Bone marrow (tissue), 2 donors: ENCODE measurements around the gene NPY1R.

Experiments
- DNase-seq, 2 donors: peaks; one replicate each; lab custom pipeline; 2025; lab: John Stamatoyannopoulos, UW

The NPY1R gene

DNA sequence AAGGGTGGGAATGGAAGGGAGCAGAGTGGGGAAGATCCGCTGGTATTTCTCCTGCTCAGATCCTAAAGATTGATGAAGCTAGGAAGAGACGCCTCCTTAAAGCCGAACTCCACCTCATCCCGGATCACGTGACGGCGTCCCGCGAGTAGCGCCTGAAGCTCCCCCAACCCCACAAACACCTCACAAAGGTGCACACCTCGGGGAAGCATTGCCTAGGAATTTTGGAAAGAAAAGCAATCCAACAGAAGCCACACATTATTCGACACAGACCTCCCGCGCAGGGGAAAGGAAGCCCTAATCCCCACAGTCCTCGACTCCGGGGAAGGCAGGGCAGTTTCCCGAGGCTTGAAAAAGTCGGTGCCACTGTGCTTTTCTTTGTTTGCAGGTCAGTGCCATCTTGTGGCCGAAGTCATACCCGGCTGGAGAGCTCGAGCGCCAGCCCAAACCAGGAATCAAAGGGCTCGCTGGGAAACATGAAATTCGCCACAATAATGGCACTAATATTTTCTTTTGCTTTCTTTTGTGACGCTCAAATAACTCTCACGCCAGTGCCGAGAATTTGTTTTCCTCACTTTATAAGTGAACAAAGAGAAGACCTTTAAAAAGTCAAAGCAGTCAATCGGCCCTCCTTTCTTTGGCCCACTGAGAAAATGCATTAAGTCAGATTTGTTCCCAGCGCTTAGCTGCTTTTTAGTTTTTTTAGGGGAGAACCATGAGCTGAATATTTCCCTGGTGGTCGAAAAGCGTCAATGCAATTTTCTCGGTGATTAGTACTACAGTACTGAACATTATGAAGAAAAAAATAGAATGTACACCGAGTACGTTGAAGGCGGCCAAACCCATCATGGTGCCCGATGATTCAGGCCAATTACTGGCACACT is at the start of gene NPY1R:
TSS of gene NPY1R (minus strand) at position 71 of the 881 bp plus-strand sequence. CDS start 6,042 bp downstream, outside the sequence.
- peak; percentile 4 to 23 for DNase-seq

DNA sequence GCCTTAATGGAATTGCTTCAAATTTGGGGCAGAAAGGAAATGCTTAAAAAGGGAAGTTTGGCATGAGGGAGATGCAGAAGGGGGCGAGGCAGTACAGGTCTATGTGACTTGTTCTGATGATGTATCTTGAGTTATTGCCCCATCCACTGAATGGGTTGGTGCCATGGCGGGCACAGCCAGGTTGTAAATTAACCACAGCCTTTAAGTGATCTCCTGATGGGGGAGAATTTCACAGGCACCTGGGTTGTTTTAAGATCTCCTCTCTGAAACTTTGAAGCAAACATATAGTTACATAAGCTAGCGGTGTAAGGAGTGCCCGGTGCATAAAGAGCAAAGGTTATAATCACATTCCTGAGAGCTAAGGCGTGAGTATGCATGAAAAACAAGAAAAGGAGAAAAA is 48.3 kb upstream of the NPY1R start:
- no peak for DNase-seq

DNA sequence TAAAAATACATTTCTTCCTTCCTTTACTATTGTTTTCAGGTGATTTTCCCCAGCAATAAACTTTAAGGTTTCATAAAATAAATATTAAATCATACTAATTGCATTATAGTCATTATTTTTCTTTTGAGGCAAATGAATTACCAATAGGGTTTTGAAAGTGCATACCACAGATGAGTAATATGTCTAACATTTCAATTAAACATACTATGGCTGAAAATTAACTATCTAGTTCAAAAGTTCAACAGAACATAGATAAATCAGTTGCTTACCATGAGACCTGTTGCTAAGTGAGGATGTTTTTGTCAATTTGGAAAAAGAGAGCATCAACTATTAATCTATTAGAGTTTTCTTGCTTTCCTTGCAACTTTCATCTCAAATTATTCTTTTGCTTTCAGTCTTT is 46.3 kb upstream of the NPY1R start:
- no peak for DNase-seq

DNA sequence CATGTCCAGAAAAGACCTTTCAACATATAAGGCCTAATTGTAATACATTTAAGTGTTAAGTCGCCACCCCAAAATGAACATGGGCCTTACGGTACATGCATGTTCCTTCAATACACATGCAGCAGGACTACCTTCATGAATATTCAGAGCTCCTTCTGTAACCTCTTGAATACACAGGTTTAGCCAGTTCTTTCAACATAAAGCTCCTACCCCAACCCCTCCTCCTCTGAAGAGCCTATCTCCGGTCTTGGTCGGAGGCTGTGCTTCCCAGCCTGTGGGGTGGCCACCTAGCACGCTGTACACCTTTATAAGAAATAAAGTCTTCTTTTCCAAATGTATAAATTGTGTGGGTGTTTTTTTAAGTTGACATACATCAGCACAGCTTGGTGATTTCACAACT is 39.6 kb upstream of the NPY1R start:
- DNase-seq, result no peak

DNA sequence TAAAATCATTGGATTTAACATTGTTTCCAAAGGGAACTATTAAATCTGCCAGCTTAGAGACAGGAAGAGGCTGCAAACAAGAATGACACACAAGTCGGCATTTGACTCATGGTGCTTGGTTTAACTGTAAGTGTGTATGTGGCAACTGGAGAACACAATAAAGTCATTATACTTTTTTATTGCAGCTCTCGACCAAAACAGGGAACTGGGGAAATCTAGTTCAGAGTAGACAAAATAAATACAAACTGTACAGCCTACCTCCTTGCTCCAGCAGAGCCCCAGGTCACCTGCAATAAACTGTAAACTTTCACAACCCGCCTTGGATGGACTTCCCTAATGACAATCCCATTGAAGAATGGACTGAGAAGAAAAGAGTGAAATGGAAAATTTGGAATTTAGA is 35.3 kb upstream of the NPY1R start:
- no peak for DNase-seq

DNA sequence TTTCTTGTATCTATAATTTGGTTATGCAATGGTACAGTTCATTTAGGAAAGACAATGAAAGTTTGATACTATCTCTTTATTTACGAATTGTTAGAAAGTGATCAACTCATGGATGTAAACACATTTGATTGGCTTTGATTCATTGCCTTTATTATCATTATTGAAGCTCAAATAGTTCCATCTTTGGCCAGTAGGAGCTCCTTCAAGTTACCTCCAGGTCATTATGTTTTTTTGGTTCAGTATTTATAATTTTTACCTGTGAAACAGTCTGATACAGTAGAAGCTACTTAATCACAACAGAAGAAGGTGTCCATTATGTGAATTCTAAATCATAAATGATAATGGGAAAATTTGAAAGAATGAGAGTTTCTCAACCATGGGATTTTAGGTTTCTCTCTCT is 23.7 kb upstream of the NPY1R start:
- DNase-seq, result no peak

DNA sequence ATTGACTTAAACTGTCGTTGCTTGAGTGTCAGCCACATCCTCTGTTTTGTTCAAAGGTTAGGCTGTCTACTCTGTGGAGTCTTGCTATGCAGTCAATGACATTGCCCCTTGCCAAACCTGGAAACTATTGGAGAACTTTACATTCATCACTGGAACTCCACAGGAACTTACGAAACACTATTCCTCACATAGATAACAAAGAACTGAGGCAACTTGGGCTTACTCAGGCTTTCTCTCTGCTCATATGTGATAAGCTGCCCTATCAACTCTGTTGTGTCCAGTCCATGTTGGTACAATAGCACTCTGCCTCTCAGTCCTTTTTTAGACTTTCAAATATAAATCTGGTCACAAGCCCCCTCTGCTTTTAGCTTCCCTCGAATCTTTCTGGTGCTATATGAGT is 20.7 kb upstream of the NPY1R start:
- no peak for DNase-seq

DNA sequence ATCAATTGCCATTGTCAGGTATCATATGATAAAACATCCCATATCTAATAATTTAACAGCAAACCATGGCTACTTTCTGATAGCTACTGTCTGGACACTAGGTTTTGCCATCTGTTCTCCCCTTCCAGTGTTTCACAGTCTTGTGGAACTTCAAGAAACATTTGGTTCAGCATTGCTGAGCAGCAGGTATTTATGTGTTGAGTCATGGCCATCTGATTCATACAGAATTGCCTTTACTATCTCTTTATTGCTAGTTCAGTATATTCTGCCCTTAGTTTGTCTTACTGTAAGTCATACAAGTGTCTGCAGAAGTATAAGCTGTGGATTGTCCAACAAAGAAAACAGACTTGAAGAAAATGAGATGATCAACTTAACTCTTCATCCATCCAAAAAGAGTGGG is 18.3 kb upstream of the NPY1R start:
- no peak for DNase-seq

DNA sequence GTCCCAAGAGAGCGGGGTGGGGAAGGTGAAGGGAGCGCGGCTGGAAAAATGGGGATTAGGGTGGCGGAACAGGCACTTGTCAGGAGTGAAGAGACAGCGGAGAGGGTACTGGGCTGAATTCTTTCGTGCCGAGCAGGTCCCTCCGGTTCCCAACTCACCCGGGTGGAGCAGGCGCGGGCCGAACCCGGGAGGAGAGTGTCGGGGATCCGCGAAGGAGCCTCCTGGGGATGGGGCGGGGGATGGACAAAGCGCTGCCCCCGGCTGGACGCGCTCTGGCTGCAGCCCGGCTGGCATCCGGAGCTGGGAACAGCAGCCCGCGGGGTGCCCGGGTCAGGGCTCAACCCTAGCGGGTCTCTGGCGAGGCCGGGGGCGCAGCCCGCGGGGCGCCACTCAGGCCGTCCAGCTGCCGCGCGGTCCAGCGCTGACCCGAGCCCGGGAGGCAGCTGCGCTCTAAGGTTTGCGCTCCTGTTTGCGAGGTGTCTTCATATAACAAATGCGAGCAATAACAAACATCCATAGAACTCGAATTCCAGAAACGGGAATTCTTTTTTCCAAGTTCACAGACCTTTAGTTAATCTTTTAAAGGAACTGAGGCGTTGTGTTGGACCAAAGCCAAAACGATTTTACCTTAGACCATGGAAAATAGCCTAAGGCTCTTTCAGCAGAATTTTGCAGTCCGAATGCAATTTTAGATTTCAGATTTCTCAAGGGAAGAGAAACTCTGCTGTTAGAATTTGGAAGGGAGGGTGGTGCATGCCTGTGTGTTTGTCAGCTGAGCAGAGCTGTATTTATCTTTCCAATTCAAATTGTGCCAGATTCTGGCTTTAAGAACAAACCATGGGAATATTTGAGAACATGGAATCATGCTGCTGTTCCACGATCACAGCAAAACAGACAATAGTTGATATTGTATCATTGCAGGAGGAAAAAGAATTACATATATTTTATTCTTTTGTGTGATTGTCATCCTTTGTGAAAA is 12.0 kb upstream of the NPY1R start:
- no peak for DNase-seq

DNA sequence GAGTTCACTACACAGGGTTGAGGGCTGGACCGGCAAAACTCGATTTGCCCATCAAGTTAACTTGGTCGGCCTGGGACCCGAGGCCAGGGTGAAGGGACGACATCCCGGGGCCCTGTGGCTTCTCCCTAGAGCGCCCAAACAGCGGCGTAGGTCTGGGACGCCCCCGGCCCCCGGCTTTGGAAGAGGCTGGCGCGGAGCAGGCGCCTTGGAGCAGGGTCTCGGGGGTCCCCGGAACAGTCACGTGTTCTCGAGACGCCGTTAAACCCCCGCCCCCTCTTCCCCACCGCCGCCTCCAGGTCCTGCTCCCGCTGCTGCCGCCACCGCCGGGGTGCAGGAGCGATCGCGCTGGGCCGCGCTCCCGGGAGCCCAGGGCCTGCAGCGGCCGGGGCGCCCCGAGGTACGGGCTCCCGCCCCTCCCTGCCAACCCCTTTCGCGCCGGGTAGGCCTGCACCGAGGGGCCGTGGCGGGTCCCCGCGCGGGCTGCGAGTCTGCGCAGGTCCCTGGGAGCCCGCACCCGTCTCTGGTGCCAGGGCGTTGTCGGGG is 11.3 kb upstream of the NPY1R start, which contains the start of gene NPY5R:
TSS of gene NPY5R (plus strand) at position 289 of the 543 bp plus-strand sequence. CDS start 6,382 bp downstream, outside the sequence.
- no peak for DNase-seq

DNA sequence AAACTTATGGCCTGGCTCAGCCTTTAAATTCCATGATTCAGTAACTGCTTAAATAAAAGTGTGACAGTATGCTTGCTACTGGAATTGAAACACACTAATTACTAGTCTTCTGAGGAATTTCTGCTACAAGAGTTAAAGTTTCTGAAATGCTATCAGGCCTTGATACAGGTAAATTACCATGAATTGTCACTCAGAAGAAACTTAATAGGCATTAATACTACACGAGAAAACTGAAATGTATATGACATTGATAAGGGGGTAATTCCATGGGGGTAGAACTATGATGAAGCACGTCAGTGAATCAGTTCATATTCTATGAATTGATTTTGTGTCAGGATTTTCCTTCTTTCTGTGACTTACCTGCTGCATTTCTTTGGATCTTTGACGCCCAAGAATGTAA is 3.0 kb upstream of the NPY1R start:
- no peak for DNase-seq

DNA sequence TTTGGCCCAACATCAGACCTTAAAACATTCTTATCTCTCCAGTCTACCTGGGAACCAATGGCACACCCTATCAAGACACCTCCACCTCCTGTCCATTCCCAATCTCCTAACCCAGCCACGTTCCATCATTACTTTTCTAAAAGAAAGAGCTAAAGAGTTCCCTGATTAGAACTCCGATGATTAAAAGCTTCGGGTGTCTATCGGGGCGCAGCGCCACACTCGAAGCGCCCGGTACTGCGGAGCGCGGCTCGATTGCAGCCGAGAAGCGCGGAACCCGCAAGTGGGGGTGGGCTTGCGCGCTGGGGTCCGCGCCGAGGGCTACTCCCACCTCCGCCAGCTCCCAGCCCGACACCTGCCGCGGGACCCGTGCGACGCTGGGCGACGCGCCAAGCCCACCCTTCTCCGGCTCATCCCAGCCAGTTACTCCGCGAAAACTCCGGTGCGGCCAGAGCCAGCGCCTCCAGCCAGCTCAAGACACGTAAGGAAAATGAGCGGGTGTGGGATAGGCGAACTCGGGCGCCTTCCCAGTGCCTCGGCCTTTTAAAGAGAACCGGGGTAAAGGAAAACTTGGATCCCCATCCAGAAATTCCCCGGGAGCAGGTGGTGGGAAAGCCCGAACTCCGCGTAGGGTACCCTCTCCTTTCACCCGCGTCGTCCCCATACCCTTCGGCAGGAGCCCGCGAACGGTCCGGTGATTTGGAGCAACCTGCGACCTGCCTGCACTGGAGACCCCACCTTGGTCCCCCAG is 593 bp downstream of the NPY1R start:
- DNase-seq, result no peak

DNA sequence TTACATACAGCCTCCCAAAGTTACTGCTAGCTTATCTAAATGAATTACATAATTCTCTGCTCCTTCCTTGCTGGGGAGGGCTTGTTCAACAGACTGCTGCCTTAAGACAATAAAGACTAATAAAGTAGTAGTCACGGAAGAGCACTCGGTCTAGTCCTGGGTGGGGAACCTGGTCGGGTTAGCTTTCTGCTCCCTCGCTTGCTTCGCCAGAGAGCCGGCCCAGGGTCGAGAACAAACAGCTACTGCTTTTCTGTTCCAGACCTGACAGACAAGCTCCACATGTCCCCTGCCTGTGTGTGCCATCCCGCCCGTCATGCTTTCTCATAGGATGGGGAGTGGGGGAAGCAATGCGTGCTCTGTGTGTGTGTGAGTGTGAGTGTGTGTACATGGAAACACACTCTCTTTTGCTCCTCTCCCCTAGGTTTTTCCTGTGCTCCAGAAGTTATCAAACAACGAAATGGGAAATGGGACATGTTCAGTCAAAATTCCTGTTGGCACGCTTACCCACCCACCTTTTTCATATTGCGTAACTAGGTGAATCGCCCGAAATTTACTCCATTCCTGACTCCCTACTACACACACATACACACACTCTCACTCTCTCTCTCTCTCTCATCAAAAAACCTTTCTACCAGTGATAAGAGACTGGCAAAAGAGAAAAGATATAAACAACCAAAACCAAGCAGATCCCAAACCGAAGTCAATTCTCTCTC is 1.3 kb downstream of the NPY1R start:
- no peak for DNase-seq

DNA sequence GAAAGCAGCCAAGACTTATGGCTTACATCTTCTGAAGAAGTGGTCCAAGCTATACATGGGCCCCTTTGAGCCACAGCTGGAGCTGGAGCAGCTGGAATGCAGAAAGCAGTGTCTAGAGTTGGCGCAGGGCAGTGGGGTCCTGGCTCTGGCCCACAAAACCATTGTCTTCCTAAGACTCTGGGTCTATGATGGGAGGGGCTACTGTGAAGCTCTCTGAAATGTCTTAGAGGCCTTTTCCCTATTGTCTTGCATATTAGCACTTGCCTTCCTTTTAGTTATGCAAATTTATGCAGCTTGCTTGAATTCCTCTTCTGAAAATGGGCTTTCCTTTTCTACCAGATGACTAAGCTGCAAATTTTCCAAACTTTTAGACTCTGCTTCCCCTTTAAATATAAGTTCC is 15.3 kb downstream of the NPY1R start:
- DNase-seq, result no peak

DNA sequence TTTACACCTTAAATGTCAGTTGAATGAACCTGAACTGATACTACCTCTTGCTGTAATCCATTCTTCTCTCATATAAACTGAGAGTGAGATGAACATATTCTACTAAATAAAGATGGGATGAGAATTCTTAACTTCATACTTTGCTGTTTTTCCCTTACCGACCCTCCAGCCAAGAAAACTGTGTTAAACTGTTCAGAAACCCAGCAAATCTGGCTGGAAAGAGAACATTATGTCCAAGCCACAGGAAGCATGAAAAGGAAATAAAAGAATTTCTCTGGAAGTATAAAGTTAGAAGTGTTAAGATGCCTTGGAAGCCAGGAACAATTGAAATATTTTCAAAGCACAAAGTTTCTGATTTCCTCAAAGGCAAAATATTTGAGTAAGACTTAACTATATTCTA is 22.9 kb downstream of the NPY1R start:
- DNase-seq, result no peak

DNA sequence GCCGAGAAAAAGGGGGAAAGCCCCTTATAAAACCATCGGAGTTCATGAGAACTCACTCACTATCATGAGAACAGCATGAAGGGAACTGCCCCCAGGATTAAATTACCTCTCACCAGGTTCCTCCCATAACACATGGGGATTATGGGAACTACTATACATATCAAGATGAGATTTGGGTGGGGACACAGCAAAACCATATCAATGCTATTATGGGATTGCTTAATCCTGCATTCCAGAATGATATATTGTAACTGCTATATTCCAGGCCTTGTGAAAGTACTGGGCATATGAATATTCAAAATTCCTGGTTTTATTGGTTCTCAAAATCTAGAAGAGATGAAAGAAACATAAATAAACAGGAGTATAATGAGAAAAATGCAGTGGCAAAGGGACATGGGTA is 29.3 kb downstream of the NPY1R start:
- DNase-seq, result no peak

DNA sequence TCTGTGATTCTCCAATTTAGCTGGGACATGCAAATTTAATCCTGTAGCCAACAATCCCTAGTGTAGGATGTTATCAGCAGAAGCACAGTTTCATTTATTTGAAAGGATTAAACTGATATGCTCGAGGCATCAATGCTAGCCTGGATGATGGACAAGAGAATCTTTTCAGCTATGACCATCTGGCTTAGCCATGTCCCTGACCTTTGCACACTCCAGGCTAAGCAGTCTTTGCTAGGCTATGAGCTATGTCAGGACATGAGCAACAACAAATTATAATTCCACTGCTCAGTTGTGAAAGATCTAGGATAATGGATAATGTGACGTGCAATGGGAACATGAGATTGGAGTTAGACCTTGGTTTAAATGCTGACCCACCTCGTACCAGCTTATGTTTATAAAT is 32.0 kb downstream of the NPY1R start:
- DNase-seq, result no peak

DNA sequence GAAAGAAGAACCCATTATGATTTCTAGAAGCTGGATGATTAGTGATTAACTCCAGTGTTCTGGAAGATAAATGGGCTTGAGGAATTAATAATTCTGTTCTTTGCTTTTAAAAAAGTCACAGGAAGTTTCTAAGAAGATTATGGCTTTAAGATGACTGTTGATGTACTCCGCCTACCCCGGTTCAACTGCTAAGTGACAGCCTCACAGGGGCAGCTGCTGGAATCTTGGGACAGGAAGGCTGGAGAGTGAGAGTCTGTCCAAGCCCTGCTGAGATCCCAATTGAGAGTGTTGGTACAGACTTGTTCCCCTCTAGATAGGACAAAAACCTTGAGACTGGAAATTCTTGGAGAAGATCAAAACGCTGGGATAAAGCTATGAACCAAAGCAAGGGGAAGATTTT is 37.3 kb downstream of the NPY1R start:
- no peak for DNase-seq

DNA sequence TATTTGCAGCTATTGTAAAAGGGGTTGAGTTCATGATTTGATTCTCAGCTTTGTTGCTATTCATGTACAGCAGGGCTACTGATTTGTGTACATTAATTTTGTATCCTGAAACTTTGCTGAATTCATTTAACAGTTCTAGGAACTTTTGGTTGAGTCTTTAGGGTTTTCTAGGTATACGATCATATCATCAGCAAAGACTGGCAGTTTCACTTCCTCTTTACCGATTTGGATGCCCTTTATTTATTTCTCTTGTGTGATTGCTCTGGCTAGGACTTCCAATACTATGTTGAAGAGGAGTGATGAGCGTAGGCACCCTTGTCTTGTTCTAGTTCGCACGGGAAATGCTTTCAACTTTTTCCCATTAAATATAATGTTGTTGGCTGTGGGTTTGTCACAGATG is 48.1 kb downstream of the NPY1R start:
- DNase-seq, result no peak

DNA sequence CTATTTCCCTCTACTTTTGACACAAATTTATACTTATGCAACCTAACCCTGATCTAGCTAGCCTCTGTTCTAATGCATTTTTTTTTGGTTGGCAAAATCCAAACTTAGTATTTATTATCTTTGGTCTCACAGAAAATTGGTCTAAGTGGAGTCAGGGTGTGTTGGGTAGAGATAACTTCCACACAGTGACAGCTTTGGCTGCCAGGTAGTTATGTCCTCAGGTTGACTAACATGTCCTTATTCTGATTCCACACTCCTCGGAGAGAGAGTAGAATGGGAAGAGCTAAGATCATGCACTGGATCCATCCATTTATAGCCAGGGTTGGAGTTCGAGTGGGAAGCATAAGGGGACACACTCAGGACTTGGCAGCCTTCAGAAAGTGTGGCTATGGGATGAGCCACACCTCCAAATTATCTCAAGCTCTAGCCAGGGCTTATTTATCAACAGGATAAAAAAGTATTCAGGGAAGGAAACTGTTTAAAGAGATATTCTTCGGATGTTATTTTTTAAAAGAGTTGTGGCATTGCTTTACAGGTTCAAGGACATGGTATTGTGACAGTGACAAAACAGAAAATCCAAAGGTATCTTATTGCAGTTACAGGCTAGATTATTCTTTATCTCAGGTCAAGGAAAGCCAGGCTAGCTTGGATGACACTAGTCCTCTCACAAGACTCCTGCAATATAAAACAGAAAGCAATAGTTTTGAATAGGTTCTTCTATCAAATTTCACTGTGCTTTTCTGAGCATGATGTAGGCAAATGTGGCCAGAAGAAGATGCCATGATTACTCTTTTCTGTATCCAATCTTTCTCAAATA is 51.5 kb downstream of the NPY1R start:
- DNase-seq, result no peak
